Stomach (tissue), 9 donors: ENCODE data around the gene DOCK1. TPM values are rescaled to one million over a fixed set of nuclear protein-coding genes. Genes with fewer than 3 reads are reported as not detected.

Source experiments
- DNase-seq, 2 donors: peaks; one replicate each; pipeline versions ENCODE4 v3.0.0 to v3.0.0-alpha.2; 2013 to 2019
- H3K27ac ChIP-seq, 5 donors: fragments of 200-600 bp in 4 of 5; sonication (generic) in 4 of 5; one replicate each; pipeline ENCODE4 v1.5.1; 2013 to 2019; ENCODE audit warnings: mild to moderate bottlenecking in 1 of 5, moderate library complexity in 1 of 5
- H3K27me3 ChIP-seq, 3 donors: fragments of 200-600 bp; sonication (generic); one replicate each; pipeline ENCODE4 v1.5.1; 2017 to 2019; ENCODE audit warnings: mixed run types in 1 of 3
- H3K36me3 ChIP-seq, 4 donors: fragments of 200-600 bp; sonication (generic); 1 replicate in 3 of 4; 2 replicates in 1 of 4; pipeline ENCODE4 v1.5.1; 2016 to 2019
- H3K4me1 ChIP-seq, 4 donors: fragments of 200-600 bp; sonication (generic); one replicate each; pipeline ENCODE4 v1.5.1; 2016 to 2019
- H3K4me3 ChIP-seq, 4 donors: fragments of 200-600 bp; sonication (generic) in 3 of 4; one replicate each; pipeline ENCODE4 v1.5.1; 2016 to 2019; ENCODE audit warnings: mild to moderate bottlenecking in 1 of 4
- H3K9me3 ChIP-seq, 4 donors: fragments of 200-600 bp; sonication (generic); one replicate each; pipeline ENCODE4 v1.5.1; 2016 to 2019
- EP300 ChIP-seq: sonication (generic); formaldehyde crosslinking; IDR thresholded peaks from one replicate; pipeline ENCODE4 v1.6.1; 2017; ENCODE audit warnings: antibody characterized with exemption
- POLR2A ChIP-seq, 4 donors: fragments of 450-650 bp; IDR thresholded peaks; one replicate each; pipeline ENCODE4 v1.6.1; 2016; ENCODE audit warnings: antibody characterized with exemption in 4 of 4, control low read depth in 2 of 4, mild to moderate bottlenecking in 1 of 4, moderate library complexity in 1 of 4
- POLR2AphosphoS5 ChIP-seq, 3 donors: sonication (generic); formaldehyde crosslinking; IDR thresholded peaks; one replicate each; pipeline ENCODE4 v1.6.1; 2016; ENCODE audit warnings: antibody characterized with exemption in 3 of 3
- WGBS, 5 donors: extraction: QIAGEN DNeasy Blood & Tissue Kit in 3 of 5; methylation state at CpG; one replicate each; pipeline versions ENCODE4 v1.1.5 to v1.1.7; 2013 to 2018; 5-methylcytosine and 5-hydroxymethylcytosine counted together
- intact Hi-C: fragments of 100-400 bp; cut with DNase I; formaldehyde crosslinking; loops from one replicate; pipeline ENCODE4 v1.15.1; 2023; ENCODE audit warnings: low total_unique reads
- polyA plus RNA-seq, 3 donors: library from polyadenylated mRNA; stranded (reverse); fragments of 200-250 nt; gene quantifications; one replicate each; pipeline ENCODE4 v1.2.3, GENCODE V29; 2013
- total RNA-seq, 5 donors: library from RNA; depleted of rRNA; stranded (reverse); fragments of >200 nt; gene quantifications; one replicate each; pipeline versions ENCODE4 v1.1.0 to v1.2.3, GENCODE V29; 2014 to 2016
- TF ChIP-seq, protein P1 (sequence below), 7 experiments: fragments of 450-650 bp in 4 of 7; fragments of 200-600 bp in 3 of 7; sonication (generic) in 3 of 7; IDR thresholded peaks; one replicate each; pipeline ENCODE4 v1.5.1; 2016 to 2019; ENCODE audit warnings: antibody characterized with exemption in 7 of 7, control low read depth in 2 of 7, mild to moderate bottlenecking in 1 of 7
- donor health status: healthy with polysubstance abuse.
- donor health status: Bipolar disorder and iron deficiency.
- donor health status: healthy.

Gene DOCK1
- total and polyA plus RNA-seq, 8 donors = 8.4 to 114 (median 35.0) TPM

DNA sequence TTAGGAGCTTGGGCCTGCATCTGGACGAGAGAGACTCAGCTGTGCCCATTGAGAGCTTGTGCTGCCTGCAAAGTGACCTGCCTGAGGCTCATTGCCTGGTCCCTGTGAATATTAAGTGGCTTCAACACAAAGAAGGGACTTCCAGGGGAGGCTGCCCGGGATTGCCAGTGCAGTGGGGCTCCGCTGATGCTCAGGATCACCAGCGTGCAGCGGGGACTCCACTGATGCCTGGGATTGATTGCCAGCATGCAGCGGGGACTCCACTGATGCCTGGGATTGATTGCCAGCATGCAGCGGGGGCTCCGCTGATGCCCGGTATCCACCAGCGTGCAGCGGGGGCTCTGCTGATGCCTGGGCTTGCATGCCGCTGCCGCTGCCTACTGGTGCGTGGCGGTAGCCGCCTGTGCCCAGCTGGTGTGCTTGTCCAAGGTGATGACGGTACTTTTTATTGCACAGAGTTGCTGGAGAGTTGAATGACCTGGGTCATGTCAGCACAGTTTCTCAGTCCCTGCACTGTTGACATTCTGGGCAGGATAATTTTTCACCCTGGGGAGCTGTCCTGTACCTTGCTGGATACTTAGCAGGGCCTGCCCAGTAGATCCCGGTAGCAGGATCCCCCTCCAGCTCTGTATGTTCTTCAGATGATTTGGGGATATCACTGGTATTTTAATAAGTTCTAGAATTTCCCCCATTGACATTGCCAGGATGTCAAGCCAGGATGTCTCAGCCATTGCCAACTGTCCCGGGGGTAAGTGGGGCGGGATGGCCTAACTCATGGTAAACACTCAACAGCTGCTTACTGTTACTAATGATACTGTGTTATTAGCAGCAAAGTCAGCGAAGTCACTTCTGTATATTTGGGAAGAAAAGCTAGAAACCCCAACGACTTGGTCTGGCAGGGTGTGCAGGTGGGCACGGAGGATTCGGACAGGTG lies 13.0 kb downstream of the DOCK1 start:
- no peak overlapping the region for H3K27ac ChIP-seq
- peaks cover 0 to 3% (median 0%) of the 10 kb centered on the region in 4 donors for H3K36me3 ChIP-seq
- 78 to 89% (median 87%) methylated on average over 12 to 24 of the region's 24 CpGs for WGBS, 5 donors

DNA sequence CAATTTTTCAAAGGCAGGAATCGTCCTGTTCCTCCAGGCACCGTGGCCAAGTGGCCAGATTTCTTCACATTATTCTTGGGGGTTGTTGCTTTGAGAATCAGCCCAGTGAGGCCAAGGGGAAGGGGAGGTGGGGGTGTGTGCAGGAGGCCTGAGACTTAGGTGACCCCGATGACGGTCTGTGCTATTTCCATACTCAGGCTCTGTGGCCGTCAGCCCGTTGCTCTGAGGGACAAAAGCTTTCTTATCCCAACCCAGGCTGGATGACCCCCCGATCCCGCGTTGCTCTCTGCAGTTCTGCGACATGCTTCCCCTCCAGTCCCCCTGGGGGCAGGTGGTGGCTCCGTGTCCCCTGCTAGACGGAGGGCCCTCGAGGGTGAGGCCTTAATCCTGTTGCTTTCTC lies 14.2 kb downstream of the DOCK1 start:
- H3K4me1 ChIP-seq = peaks cover 0 to 19% (median 18%) of the 10 kb centered on the region in 4 donors
- 76 to 87% (median 80%) methylated on average over 11 to 13 of the region's 13 CpGs for WGBS, 5 donors
- H3K36me3 ChIP-seq = peaks cover 0 to 3% (median 0%) of the 10 kb centered on the region in 4 donors
- intact Hi-C loops = no loop called here
- H3K4me3 ChIP-seq = no peak overlapping the region
- H3K27me3 ChIP-seq = no peaks in the 10 kb centered on the region
- TF ChIP-seq, protein P1, sequence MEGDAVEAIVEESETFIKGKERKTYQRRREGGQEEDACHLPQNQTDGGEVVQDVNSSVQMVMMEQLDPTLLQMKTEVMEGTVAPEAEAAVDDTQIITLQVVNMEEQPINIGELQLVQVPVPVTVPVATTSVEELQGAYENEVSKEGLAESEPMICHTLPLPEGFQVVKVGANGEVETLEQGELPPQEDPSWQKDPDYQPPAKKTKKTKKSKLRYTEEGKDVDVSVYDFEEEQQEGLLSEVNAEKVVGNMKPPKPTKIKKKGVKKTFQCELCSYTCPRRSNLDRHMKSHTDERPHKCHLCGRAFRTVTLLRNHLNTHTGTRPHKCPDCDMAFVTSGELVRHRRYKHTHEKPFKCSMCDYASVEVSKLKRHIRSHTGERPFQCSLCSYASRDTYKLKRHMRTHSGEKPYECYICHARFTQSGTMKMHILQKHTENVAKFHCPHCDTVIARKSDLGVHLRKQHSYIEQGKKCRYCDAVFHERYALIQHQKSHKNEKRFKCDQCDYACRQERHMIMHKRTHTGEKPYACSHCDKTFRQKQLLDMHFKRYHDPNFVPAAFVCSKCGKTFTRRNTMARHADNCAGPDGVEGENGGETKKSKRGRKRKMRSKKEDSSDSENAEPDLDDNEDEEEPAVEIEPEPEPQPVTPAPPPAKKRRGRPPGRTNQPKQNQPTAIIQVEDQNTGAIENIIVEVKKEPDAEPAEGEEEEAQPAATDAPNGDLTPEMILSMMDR (IDR thresholded peaks at IDR 0.05) = no peak
- TF ChIP-seq EP300 = no peak
- no peak for TF ChIP-seq POLR2A (IDR thresholded peaks at IDR 0.05)
- TF ChIP-seq POLR2AphosphoS5 (IDR thresholded peaks at IDR 0.05) = no peak
- peak in 1 of 2 donors; percentile 29 for DNase-seq
- no peaks in the 10 kb centered on the region for H3K9me3 ChIP-seq
- H3K27ac ChIP-seq = peak overlapping the region in 1 of 5 donors; percentile 17

More for the DNA sequence above, 13.0 kb downstream of the DOCK1 start:
- intact Hi-C loops = no loop called here
- TF ChIP-seq EP300 = no peak
- TF ChIP-seq, protein P1 (IDR thresholded peaks at IDR 0.05) = no peak
- TF ChIP-seq POLR2A (IDR thresholded peaks at IDR 0.05) = no peak
- no peak for TF ChIP-seq POLR2AphosphoS5 (IDR thresholded peaks at IDR 0.05)
- no peak for DNase-seq
- Histone ChIP-seq H3K27me3 (no peaks in the 10 kb centered on the region), H3K4me1 (peaks cover 0 to 19% (median 16%) of the 10 kb centered on the region in 4 donors), H3K9me3 (no peaks in the 10 kb centered on the region), H3K4me3 (no peak overlapping the region)

DNA sequence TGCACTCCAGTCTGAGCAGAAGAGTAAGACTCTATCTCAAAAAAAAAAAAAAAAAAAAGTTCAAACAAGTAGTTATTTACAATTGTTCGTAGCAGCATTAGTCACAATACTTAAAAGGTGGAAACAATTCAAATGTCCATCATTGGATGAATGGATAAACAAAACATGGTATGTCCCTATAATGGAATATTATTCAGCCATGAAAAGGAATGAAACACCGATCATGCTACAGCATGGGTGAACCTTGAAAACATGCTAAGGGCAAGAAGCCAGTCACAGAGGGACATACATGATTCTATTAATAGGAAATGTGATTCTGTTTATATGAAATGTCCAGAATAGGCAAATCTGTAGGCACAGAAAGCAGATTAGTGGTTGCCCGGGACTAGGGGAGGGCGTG lies 15.9 kb downstream of the DOCK1 start:
- WGBS, 5 donors = 88 to 98% (median 94%) methylated on average over 4 of the region's 4 CpGs
- no peak for TF ChIP-seq EP300
- TF ChIP-seq, protein P1 (IDR thresholded peaks at IDR 0.05) = no peak
- intact Hi-C loops = no loop called here
- DNase-seq = no peak
- peaks cover 0 to 3% (median 0%) of the 10 kb centered on the region in 4 donors for H3K36me3 ChIP-seq
- H3K27ac ChIP-seq = no peak overlapping the region
- peaks cover 0 to 19% (median 18%) of the 10 kb centered on the region in 4 donors for H3K4me1 ChIP-seq
- H3K27me3 ChIP-seq = no peaks in the 10 kb centered on the region
- H3K4me3 ChIP-seq = no peak overlapping the region
- no peaks in the 10 kb centered on the region for H3K9me3 ChIP-seq

DNA sequence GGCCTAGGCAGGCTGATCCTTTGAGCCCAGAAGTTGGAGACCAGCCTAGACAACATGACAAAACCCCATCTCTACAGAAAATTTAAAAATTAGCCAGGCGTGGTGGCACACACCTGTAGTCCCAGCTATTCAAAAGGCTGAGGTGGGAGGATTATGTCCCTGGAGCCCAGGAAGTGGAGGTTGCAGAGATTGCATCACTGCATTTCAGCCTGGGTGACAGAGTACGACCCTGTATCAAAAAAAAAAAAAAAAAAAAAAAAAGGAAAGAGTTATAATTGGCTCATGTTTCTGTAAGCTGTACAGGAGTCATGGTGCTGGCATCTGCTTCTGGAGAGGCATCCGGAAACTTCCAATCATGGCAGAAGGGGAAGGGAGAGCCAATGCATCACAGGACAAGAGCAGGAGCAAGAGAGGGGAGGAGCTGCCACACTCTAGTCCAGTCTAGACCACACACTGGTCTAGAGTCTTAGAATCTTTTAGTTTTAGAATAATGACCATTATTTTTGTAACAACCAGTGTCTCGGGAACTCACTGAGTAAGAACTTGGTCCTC lies 16.8 kb downstream of the DOCK1 start:
- no peaks in the 10 kb centered on the region for H3K9me3 ChIP-seq
- no peaks in the 10 kb centered on the region for H3K27me3 ChIP-seq
- no peak overlapping the region for H3K27ac ChIP-seq
- peaks cover 0 to 10% (median 7%) of the 10 kb centered on the region in 4 donors for H3K36me3 ChIP-seq
- no peak for DNase-seq
- H3K4me1 ChIP-seq = peaks cover 0 to 19% (median 17%) of the 10 kb centered on the region in 4 donors
- no peak overlapping the region for H3K4me3 ChIP-seq
- WGBS, 5 donors = 87 to 95% (median 93%) methylated on average over 3 to 4 of the region's 4 CpGs
- intact Hi-C loops = no loop called here
- TF ChIP-seq POLR2AphosphoS5 (IDR thresholded peaks at IDR 0.05) (no peak), EP300 (no peak), POLR2A (IDR thresholded peaks at IDR 0.05) (no peak)
- TF ChIP-seq, protein P1 (IDR thresholded peaks at IDR 0.05) = no peak
